GM12801 (cell line): Measurements from ENCODE around the gene SOX11.

Experiments
- TF ChIP-seq, protein P1 (sequence below): IDR thresholded peaks from one replicate; pipeline ENCODE4 v1.5.1; 2011; ENCODE audit warnings: control low read depth; ENCODE audit not compliant: insufficient read length; ENCODE audit errors: extremely low read depth

Gene SOX11

DNA sequence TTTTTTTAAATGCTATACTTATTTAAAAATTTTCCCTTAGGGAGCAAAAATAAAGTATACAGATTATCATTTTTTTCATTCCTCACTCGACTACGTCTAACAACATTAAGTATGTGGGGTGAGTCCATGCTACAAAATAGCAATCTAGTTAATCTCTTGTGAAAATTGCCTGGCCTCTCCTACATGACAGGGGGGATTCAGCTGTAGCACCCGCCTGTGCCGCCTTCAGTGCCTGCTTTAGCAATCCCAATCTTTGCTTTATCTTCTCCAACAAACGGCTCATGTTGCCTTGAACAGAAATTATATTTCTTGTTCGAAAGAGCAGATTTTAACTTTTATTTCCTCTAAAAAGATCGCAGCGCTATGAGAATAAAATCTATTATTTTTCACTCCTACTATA, 2.4 kb upstream of the SOX11 start:
- TF ChIP-seq, protein P1, sequence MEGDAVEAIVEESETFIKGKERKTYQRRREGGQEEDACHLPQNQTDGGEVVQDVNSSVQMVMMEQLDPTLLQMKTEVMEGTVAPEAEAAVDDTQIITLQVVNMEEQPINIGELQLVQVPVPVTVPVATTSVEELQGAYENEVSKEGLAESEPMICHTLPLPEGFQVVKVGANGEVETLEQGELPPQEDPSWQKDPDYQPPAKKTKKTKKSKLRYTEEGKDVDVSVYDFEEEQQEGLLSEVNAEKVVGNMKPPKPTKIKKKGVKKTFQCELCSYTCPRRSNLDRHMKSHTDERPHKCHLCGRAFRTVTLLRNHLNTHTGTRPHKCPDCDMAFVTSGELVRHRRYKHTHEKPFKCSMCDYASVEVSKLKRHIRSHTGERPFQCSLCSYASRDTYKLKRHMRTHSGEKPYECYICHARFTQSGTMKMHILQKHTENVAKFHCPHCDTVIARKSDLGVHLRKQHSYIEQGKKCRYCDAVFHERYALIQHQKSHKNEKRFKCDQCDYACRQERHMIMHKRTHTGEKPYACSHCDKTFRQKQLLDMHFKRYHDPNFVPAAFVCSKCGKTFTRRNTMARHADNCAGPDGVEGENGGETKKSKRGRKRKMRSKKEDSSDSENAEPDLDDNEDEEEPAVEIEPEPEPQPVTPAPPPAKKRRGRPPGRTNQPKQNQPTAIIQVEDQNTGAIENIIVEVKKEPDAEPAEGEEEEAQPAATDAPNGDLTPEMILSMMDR = no peak

DNA sequence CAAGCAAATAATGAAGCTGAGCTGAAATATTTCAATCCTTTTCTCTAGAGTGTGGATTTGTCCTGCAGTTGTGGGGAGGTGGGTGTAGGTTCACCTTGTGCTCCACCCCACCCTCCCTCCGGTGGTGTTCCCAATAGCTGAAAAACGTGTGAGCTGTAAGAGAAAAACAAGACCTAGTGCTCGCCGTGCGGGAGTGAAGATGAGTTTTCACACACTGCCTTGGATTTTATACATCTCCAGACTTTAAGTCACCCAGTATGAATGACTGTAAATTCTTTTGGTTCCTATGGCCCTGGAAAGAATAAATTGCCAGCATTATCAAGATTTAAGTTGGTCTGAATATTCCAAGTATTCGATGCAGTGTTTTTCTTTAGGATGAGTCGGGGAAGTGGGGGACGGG, 1.9 kb upstream of the SOX11 start:
- TF ChIP-seq, protein P1 = no peak

DNA sequence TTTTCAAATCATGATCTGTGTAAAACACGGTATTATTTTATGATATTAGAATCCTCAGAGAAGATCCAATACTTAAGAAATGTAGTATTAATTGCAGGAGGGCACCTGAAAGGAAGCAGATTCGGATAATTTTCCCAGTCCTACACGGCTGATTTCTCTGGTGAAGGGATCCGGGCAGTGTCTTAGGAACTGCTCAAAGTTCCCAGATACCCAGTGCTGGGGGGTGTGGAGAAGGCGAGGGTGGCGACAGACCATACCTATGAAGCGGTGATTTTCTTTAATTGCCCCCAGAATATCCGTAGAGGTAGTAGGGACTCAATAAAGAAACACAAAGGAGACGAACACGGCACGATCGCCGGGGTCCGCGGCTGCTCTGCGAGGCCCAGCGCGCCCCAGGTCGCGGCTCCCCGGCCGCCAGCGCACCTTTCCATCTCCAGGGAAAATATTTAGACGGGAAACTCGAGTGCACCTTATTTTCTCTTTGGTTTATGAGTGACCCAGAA, 1.4 kb upstream of the SOX11 start:
- TF ChIP-seq, protein P1 = no peak

DNA sequence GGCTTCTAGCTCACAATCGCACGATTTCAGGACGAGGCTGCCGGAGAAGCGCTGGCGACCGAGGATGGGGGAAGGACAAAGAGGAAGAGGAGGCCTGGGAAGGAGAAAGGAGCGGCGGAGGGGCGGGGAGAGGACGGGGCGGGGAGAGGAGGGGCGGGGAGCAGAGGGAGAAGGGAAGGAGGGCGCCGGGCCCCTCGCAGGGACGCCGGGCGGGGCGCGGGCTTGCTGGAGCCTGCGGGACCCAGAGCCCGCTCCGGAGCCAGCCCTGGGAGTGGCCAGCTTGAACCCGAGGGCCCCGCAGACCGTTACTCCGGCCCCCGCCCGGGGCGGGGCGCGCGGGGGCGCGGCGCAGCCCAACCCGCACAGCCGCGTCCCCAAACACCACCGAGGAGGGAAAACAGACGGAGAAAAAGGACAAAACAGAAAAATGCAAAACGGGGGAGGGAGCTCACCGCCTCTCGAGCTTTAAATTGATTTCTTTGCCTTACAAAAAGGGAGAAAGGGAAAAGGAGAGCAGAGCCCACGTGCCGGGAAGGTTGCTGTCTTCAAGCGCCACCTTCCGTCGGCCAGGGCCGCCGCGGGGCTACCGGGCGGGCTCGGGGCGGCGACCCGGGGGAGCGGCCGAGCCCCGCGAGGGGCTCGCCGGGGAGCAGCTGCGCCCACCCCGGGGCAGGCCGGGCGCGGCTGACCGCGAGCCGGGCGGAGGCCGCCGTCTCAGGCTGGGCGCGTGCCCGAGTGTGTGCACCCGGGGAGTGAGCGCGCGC, 781 bp upstream of the SOX11 start:
- TF ChIP-seq, protein P1 = no peak

DNA sequence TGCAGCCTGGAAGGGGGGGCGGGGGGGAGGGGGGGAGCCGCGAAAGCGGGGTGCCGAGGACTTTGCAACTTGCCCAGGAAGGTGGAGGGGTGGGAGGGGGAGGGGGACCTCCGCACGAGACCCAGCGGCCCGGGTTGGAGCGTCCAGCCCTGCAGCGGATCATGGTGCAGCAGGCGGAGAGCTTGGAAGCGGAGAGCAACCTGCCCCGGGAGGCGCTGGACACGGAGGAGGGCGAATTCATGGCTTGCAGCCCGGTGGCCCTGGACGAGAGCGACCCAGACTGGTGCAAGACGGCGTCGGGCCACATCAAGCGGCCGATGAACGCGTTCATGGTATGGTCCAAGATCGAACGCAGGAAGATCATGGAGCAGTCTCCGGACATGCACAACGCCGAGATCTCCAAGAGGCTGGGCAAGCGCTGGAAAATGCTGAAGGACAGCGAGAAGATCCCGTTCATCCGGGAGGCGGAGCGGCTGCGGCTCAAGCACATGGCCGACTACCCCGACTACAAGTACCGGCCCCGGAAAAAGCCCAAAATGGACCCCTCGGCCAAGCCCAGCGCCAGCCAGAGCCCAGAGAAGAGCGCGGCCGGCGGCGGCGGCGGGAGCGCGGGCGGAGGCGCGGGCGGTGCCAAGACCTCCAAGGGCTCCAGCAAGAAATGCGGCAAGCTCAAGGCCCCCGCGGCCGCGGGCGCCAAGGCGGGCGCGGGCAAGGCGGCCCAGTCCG, 540 bp downstream of the SOX11 start:
- TF ChIP-seq, protein P1 = no peak

DNA sequence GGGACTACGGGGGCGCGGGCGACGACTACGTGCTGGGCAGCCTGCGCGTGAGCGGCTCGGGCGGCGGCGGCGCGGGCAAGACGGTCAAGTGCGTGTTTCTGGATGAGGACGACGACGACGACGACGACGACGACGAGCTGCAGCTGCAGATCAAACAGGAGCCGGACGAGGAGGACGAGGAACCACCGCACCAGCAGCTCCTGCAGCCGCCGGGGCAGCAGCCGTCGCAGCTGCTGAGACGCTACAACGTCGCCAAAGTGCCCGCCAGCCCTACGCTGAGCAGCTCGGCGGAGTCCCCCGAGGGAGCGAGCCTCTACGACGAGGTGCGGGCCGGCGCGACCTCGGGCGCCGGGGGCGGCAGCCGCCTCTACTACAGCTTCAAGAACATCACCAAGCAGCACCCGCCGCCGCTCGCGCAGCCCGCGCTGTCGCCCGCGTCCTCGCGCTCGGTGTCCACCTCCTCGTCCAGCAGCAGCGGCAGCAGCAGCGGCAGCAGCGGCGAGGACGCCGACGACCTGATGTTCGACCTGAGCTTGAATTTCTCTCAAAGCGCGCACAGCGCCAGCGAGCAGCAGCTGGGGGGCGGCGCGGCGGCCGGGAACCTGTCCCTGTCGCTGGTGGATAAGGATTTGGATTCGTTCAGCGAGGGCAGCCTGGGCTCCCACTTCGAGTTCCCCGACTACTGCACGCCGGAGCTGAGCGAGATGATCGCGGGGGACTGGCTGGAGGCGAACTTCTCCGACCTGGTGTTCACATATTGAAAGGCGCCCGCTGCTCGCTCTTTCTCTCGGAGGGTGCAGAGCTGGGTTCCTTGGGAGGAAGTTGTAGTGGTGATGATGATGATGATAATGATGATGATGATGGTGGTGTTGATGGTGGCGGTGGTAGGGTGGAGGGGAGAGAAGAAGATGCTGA, 1.4 kb downstream of the SOX11 start:
- TF ChIP-seq, protein P1 = no peak

DNA sequence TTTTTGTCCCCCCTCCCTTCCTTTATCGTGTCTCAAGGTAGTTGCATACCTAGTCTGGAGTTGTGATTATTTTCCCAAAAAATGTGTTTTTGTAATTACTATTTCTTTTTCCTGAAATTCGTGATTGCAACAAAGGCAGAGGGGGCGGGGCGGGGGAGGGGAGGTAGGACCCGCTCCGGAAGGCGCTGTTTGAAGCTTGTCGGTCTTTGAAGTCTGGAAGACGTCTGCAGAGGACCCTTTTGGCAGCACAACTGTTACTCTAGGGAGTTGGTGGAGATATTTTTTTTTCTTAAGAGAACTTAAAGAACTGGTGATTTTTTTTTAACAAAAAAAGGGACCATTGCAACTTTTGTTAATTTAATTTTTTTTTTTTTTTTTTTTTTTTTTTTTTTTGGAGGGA, 2.1 kb downstream of the SOX11 start:
- TF ChIP-seq, protein P1 = no peak
